NCI-H226 (cell line): ENCODE measurements around the gene CAMK4.
"Not testable (repeated sequence)": the region's sequence is repeated elsewhere in the genome, so short reads cannot be mapped to it uniquely, and the experiment has no call there.

Experiments used
- DNase-seq: peaks from one replicate; pipeline ENCODE4 v3.0.0-alpha.2; 2015

CAMK4 gene

GRCh38 chr5:111229871-111230810, 6.0 kb downstream of the CAMK4 start:
- no peak for DNase-seq

- DNase-seq = no peak
Measured at GRCh38 chr5:111231119-111231518, 6.9 kb downstream of the CAMK4 start.

DNA sequence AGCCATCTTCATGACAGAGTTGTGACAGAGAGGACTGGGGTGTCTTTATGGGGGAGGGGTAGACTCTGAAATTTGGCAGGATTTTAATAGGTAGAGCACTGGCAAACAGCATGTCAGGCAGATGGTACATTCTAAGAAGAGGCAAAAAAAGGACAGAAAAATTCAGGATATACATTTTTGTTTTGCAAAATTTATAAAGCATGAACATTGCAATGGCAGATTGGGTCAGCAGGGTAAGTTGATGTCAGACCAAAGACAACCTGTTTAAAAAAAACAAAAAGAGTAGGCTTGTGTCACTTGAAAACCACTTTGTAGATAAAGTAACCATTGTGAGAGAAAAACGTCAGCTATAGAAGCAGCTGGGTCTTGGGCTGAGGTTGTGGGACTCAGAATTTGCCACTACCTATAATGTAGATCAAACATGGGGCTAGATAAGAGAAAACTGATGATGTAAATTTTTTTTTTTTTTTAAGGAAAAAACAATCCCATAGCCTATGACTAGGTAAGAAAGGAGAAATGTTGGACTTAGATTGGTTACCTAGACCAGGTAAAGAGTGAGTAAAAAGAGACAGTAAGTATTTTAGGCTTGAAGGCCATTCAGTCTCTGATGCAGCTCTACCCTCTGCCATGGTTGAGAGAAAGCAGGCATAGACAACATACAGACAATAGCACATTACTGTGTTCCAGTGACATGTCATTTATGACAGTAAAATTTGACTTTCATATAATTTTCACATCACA, 8.3 kb downstream of the CAMK4 start:
- no peak for DNase-seq

- no peak for DNase-seq
Measured at GRCh38 chr5:111233052-111233374, 8.8 kb downstream of the CAMK4 start.

GRCh38 chr5:111234125-111234524, 9.9 kb downstream of the CAMK4 start:
- no peak for DNase-seq

GRCh38 chr5:111235635-111236034, 11.5 kb downstream of the CAMK4 start:
- DNase-seq = no peak

- DNase-seq = no peak
Measured at GRCh38 chr5:111236348-111236747, 12.2 kb downstream of the CAMK4 start.

DNA sequence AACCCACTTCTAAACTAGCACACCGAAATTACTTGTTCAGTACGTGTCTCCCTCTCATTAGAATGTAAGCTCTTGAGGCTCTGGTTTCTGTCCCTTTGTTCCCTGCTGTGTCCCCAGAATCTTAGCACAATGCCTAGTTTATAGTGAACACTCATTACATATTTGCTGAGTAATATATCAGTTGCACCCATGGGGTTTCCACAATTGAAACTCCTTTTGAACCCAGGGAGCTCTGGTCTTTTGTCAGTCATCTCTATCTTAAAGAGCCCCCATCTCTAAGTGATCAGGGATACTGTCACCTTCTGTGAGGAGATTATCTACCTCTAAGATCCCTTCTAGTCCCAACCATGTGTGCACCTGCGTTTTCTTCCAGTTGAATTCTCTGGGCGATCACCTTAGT, 12.8 kb downstream of the CAMK4 start:
- DNase-seq = no peak

DNA sequence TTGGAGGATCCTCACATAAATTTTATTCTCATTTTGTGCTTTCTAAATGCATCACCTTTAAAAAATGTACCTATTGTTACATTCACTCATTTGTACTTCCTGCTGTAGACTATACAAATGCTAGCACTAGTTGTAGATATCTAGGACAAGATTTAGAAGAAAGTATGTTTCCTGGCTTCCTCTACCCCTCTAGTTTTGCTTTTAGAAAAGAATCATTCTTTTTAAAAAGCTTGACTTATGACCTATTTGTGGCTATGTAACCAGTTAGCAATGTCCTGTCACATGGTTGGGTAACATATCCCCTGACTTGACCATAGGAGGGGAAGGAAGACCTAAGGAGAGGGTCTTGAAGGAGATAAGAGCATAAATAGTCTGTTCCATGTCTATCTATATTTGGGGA, 13.3 kb downstream of the CAMK4 start:
- DNase-seq = no peak

DNA sequence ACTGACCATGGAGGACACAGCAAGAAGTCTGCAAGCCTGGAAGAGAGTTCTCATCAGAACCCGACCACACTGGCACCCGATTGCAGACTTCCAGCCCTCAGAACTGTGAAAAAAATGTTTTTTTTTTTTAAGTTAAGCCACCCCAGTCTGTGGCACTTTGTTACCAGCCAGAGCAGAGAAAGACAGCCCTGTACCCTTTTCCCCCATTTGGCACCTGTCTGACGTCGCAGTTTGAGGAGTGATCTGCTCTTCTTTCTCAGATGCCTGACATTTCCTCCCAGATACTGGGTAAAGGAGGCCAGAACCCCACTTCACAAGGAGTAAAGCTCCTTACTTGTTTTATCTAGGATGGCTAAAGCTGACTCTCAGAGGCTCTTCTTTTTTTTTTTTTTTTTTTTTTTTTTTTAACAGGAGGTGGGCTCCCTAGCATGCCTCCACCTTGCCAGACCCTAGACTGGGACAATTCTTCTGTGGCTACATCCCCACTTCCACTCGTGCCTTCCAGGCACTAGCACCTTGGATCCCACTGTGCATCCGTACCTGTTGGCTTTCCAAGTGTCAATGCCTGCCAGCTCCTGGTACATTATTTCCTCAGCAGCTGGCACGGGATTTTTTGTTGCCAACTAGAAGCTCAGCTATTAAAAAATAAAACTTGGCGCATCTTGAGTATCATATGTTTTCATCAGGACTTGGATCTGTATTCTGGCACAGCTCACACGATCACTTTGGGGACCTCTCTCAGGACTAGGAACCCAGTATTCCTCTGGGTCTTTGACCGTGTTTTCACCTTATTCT, 14.4 kb downstream of the CAMK4 start:
- no peak for DNase-seq

DNA sequence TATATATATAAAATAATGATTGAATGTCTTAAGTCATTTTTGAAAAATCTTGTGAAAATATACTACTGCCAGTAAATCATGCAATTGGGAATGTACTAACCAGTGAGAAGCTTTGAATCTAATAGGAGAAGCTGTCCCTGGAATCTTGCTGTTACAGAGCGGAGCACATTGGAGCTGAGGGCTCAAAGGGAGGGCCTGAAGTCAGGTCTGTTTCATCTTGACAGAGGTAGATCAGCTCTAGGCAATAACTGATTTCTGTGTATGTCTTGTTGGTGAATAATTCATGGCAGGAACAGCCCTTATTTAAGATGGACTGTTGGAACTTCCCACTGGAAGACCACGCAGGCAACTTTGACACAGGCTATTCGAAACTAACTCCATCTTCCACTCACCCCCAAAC, 17.5 kb downstream of the CAMK4 start:
- no peak for DNase-seq

- DNase-seq = no peak
Measured at GRCh38 chr5:111242606-111243005, 18.4 kb downstream of the CAMK4 start.

GRCh38 chr5:111243318-111243717, 19.1 kb downstream of the CAMK4 start:
- DNase-seq = no peak

DNA sequence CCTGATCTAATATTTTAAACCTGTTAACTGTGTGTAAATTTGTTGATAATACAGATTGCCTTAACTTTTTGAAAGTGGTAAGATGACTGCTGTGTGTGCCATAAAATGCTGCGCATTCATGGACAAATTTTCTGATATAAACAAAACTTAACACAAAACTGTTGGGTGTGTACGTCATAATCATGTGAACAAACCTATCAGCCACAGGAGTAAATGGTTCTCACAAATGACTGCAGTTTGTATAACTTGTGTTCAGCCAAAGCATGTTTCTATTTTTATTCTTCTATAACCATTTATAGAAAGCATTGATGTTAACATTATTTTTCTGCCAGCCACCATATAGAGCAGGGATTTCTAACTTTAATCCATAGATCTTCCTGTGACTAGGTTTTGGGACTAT, 21.5 kb downstream of the CAMK4 start:
- no peak for DNase-seq

DNA sequence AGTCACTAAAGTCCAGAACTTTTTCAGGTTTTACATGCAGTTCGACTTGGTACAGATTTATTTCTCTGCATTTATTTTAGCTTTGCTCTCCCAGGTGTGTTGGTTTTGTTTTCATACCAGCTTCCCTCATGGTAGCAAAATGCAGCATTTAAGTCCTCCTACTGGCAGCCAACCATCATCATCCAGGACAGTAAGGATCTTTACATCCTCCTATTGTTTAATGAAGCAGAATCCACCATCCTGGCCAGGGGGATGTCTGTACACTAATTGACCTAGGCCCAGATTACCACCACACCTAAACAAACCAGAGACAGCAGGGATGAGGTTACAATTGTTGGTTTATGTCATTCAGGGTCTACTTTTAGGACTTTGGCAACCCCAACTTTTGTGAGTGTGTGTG, 22.3 kb downstream of the CAMK4 start:
- DNase-seq = no peak

DNA sequence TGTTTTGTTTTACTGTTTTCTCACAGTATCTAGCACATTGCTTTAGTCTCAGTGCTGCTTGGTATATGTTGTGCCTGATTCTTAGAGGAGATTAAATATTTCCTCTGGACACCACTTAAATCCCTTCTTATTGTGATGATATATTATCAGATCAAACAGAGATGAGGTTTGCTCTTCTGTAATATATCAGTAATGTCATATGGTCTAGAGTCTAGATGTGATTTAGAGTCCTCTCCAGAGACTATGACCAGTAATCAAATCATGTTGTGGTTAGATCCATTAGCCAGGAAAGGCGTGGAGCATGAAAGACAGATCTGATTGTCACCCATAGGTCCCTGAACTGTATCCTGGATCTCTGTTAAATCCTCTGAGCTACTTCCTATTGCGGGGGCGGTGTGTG, 24.4 kb downstream of the CAMK4 start:
- no peak for DNase-seq

DNA sequence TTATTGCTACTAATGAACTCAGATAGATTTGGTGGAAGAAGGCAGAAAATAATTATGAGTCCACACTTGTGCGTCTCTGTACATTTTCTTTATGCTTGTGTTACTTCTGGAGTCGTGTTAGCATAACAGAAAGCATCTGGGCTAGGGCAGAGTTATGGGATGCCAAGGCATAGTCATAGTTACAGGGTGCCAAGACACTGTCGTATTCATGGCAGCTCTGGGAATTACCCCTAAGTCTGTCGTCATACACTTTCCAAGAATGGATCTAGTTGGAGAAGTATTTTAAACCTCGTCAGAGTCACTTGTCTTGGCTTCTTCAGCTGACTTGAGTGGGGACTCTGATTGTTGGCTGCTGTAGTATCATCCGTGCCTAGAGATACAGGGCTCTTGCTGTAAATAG, 27.7 kb downstream of the CAMK4 start:
- DNase-seq = no peak

GRCh38 chr5:111252799-111253545, 28.8 kb downstream of the CAMK4 start:
- no peak for DNase-seq

GRCh38 chr5:111254613-111255012, 30.4 kb downstream of the CAMK4 start:
- peak; percentile 4 for DNase-seq

DNA sequence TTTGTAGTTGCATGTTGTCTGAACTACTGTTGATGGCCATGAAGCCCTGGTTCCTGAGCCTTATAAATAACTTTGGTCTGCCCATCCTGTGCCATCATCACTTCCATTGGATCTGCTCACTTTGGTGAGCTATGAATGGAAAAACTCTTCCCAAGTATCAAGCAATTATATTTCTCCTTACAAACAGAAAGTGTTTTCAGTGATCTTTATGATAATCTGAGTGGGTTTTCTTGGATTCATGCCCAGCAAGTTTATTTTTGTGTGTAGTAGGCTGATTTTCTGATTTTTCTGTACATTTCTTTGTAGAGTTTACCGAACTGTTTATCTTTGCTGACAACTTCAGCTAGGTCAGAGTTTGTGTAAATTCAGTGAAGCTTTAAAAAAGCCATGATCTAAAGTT, 31.0 kb downstream of the CAMK4 start:
- DNase-seq = no peak

GRCh38 chr5:111256128-111256527, 31.9 kb downstream of the CAMK4 start:
- no peak for DNase-seq

- DNase-seq = not testable (repeated sequence)
Measured at GRCh38 chr5:111257610-111258009, 33.4 kb downstream of the CAMK4 start.

GRCh38 chr5:111259636-111260035, 35.5 kb downstream of the CAMK4 start:
- DNase-seq = no peak
